ENCODE measurements around the gene CFAP74. TPM values are rescaled to one million over a fixed set of nuclear protein-coding genes. Genes with fewer than 3 reads are reported as not detected.

The CFAP74 gene
- total and polyA plus RNA-seq, 2 of the 13 experiments (the other 11 are each of a cell fraction or from before 2014, with no cell fraction given), result 0.27 to 0.62 TPM

- TF ChIP-seq HNRNPK (IDR thresholded peaks at IDR 0.05; ENCODE audit: low read depth, low read length, poor library complexity, severe bottlenecking) (no peak), ZSCAN29 (CRISPR knock-in tag; conservative IDR thresholded peaks at IDR 0.05) (no peak), CTCF (CRISPR knock-in tag; IDR thresholded peaks at IDR 0.05) (peak; percentile 15; the same call in 1 of the 2 replicates), FOXO4 (CRISPR knock-in tag; conservative IDR thresholded peaks at IDR 0.05) (no peak), HNRNPUL1 (IDR thresholded peaks at IDR 0.05; ENCODE audit: low read depth, low read length) (no peak), KLF6 (CRISPR knock-in tag; IDR thresholded peaks at IDR 0.05) (no peak), ZNF333 (CRISPR knock-in tag; IDR thresholded peaks at IDR 0.05; ENCODE audit: borderline replicate concordance) (no peak), ZNF431 (CRISPR knock-in tag; IDR thresholded peaks at IDR 0.05; ENCODE audit: borderline replicate concordance, low read depth) (no peak), CSRNP2 (CRISPR knock-in tag; conservative IDR thresholded peaks at IDR 0.05; ENCODE audit: low read depth) (no peak), ZNF101 (CRISPR knock-in tag; IDR thresholded peaks at IDR 0.05; ENCODE audit: borderline replicate concordance, low read depth) (no peak), RFX5 (IDR thresholded peaks at IDR 0.05; ENCODE audit: low read depth, low read length) (no peak), SATB2 (CRISPR knock-in tag; IDR thresholded peaks at IDR 0.05) (no peak), ZBTB37 (CRISPR knock-in tag; IDR thresholded peaks at IDR 0.05) (no peak), ZBTB43 (CRISPR knock-in tag; conservative IDR thresholded peaks at IDR 0.05) (no peak), TERF1 (CRISPR knock-in tag; IDR thresholded peaks at IDR 0.05) (no peak), ZNF512B (CRISPR knock-in tag; IDR thresholded peaks at IDR 0.05; ENCODE audit: borderline replicate concordance) (peak; percentile 25; the same call in 1 of the 2 replicates)
Measured at GRCh38 chr1:1986451-1987141, 17.0 kb downstream of the CFAP74 start (continued).

All from HepG2 (cell line).